GM21737 (cell line): ENCODE measurements around the gene ACTR1B.
"Not testable (repeated sequence)": the region's sequence is repeated elsewhere in the genome, so short reads cannot be mapped to it uniquely, and the experiment has no call there.

ENCODE experiments used
- ATAC-seq: cut with Tn5 transposase; IDR thresholded peaks from one replicate; pipeline ENCODE4 v1.9.1; 2021; ENCODE audit warnings: mild to moderate bottlenecking, moderate library complexity; ENCODE audit not compliant: unreplicated experiment

Gene ACTR1B

GRCh38 chr2:97663962-97664635 is at the start of gene ACTR1B:
TSS of gene ACTR1B (minus strand) at chr2:97664044. CDS start at chr2:97663890, 154 bp downstream.
- ATAC-seq: peak; percentile 81

GRCh38 chr2:97712693-97713295 is 49.0 kb upstream of the ACTR1B start:
- ATAC-seq: no peak

- not testable (repeated sequence) for ATAC-seq
Observed at GRCh38 chr2:97712175-97712574, 48.3 kb upstream of the ACTR1B start.

- no peak for ATAC-seq
Observed at GRCh38 chr2:97711394-97711711, 47.5 kb upstream of the ACTR1B start.

GRCh38 chr2:97708608-97709007 is 44.8 kb upstream of the ACTR1B start:
- no peak for ATAC-seq

- ATAC-seq: no peak
Observed at GRCh38 chr2:97708048-97708380, 44.2 kb upstream of the ACTR1B start.

- no peak for ATAC-seq
Observed at GRCh38 chr2:97707362-97708047, 43.7 kb upstream of the ACTR1B start.

- no peak for ATAC-seq
Observed at GRCh38 chr2:97706708-97707345, 43.0 kb upstream of the ACTR1B start.

GRCh38 chr2:97706112-97706511 is 42.3 kb upstream of the ACTR1B start:
- ATAC-seq: no peak

- ATAC-seq: no peak
Observed at GRCh38 chr2:97704989-97705388, 41.1 kb upstream of the ACTR1B start.

GRCh38 chr2:97703741-97704140 is 39.9 kb upstream of the ACTR1B start:
- no peak for ATAC-seq

- ATAC-seq: no peak
Observed at GRCh38 chr2:97702731-97703470, 39.1 kb upstream of the ACTR1B start.

GRCh38 chr2:97701851-97702465 is 38.1 kb upstream of the ACTR1B start:
- no peak for ATAC-seq

GRCh38 chr2:97701186-97701585 is 37.3 kb upstream of the ACTR1B start:
- ATAC-seq: no peak

- no peak for ATAC-seq
Observed at GRCh38 chr2:97699765-97700444, 36.1 kb upstream of the ACTR1B start.

- ATAC-seq: no peak
Observed at GRCh38 chr2:97698530-97698929, 34.7 kb upstream of the ACTR1B start.

- no peak for ATAC-seq
Observed at GRCh38 chr2:97697252-97698235, 33.7 kb upstream of the ACTR1B start.

GRCh38 chr2:97695744-97696143 is 31.9 kb upstream of the ACTR1B start:
- no peak for ATAC-seq

GRCh38 chr2:97693476-97693875 is 29.6 kb upstream of the ACTR1B start:
- ATAC-seq: no peak
